ENCODE results near the gene NLE1.
"Not testable (repeated sequence)": the region's sequence is repeated elsewhere in the genome, so short reads cannot be mapped to it uniquely, and the experiment has no call there.

NLE1 gene

DNA sequence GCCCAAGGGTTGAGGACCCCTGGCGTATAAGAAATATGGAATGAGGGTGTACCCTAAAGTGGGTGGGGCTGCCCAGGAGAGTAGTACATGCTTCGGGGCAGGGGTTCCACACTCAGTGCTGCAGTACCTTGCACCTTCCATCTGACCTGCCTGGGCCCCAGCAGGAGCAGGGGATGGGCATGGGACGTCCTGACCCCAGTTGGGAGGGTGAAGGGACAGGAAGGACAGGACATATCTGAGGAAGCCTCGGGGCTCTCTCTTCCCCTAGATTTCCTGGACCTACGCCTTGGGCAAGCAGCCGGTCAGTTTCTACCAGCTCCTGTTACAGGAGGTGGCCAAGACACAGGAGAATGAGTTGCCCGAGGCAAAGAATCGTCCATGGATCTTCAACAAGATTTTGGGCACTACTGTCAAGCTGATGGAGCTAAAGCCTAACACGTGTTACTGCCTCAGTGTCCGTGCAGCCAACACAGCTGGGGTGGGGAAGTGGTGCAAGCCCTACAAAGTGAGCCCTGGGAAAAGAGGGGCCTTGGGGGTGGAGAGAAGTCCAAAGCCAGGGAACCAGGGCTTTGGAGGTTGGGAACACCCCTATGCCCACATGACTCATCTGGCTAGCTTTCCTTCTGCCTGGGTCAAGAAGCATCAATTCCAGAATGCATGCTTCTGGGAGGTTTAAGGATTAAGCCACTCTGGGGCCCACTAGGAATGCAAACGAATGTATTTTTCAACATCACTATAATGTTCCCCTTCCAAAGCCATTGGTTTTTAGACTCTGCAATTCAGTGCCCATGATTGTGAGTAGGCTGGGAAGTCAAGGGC lies 12.7 kb downstream of the NLE1 start:
- H3K27ac Mint-ChIP-seq: no peak overlapping the region
- no peak overlapping the region for H3K4me3 Mint-ChIP-seq

GRCh38 chr17:35127751-35128514 lies 14.2 kb downstream of the NLE1 start:
- no peak overlapping the region for H3K27ac Mint-ChIP-seq
- no peak overlapping the region for H3K4me3 Mint-ChIP-seq
- no peaks in the 10 kb centered on the region for H3K27me3 Mint-ChIP-seq
- H3K36me3 Mint-ChIP-seq (ENCODE audit: low read depth): peaks cover 52% of the 10 kb centered on the region
- no peak for DNase-seq
- H3K9me3 Mint-ChIP-seq: no peaks in the 10 kb centered on the region
- H3K4me1 Mint-ChIP-seq (ENCODE audit: low read depth): peaks cover 5% of the 10 kb centered on the region

More for the DNA sequence above, 12.7 kb downstream of the NLE1 start:
- Mint-ChIP-seq H3K4me1 (ENCODE audit: low read depth) (peaks cover 5% of the 10 kb centered on the region), H3K9me3 (no peaks in the 10 kb centered on the region), H3K27me3 (no peaks in the 10 kb centered on the region), H3K36me3 (ENCODE audit: low read depth) (peaks cover 66% of the 10 kb centered on the region)
- no peak for DNase-seq

DNA sequence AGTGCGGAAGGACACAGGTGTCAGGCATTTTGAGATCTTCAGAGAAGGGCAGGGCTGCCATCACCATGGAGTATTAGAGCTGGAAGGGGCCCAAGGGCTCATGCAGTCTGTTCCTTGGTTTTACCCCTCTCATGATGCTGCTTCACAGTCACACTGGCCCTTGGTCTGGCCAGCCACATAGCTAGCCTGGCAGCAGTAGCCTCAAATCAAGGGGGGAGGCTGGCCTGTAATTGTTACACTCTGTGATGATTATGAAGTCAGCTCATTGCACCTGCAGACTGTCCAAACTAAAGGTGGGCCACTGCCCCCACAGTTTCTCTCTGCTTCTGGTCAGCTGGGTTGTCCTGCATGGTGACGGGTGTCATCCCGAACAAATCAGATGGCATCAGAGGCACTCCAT lies 20.8 kb downstream of the NLE1 start, which contains the start of gene FNDC8:
TSS of gene FNDC8 (plus strand) at position 301 of the 400 bp plus-strand sequence. CDS start at position 380, 79 bp downstream.
- H3K27me3 Mint-ChIP-seq: no peaks in the 10 kb centered on the region
- peaks cover 31% of the 10 kb centered on the region for H3K4me1 Mint-ChIP-seq (ENCODE audit: low read depth)

GRCh38 chr17:35119370-35120165 lies 22.5 kb downstream of the NLE1 start, which contains the start of gene RAD51D:
RAD51D (minus strand) TSS chr17:35119860; CDS start chr17:35119613, 247 bp downstream.
- H3K9me3 Mint-ChIP-seq: no peaks in the 10 kb centered on the region
- peak within 1 kb of the TSS; percentile 94 for H3K27ac Mint-ChIP-seq
- peaks cover 44% of the 10 kb centered on the region for H3K36me3 Mint-ChIP-seq (ENCODE audit: low read depth)
- H3K27me3 Mint-ChIP-seq: no peaks in the 10 kb centered on the region
- peak within 1 kb of the TSS; percentile 89 for H3K4me3 Mint-ChIP-seq
- H3K4me1 Mint-ChIP-seq (ENCODE audit: low read depth): peaks cover 42% of the 10 kb centered on the region
- peak; percentile 89 for DNase-seq

More for the DNA sequence above, 20.8 kb downstream of the NLE1 start, which contains the start of gene FNDC8:
- Mint-ChIP-seq H3K36me3 (ENCODE audit: low read depth) (peaks cover 29% of the 10 kb centered on the region), H3K9me3 (no peaks in the 10 kb centered on the region), H3K4me3 (no peak within 1 kb of the TSS), H3K27ac (no peak within 1 kb of the TSS)
- no peak for DNase-seq

DNA sequence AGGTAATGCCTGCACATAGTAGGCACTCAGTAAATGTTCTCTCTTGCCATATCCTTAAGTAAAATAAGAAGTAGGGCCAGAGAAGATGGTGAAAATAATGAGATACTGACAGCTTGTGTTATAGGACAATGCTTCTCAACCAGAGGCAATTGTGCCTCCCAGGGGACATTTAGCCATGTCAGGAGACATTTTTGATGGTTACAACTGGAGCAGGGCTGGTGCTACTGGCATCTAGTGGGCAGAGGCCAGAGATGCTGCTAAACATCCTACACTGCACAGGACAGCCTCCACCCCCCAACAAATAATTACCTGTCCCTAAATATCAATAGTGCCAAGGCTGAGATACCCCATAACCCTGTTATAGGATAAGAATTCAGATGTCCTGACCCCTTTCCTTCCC lies 24.1 kb downstream of the NLE1 start:
- peak overlapping the region; percentile 89 for H3K4me3 Mint-ChIP-seq
- no peaks in the 10 kb centered on the region for H3K27me3 Mint-ChIP-seq
- peaks cover 51% of the 10 kb centered on the region for H3K36me3 Mint-ChIP-seq (ENCODE audit: low read depth)
- H3K27ac Mint-ChIP-seq: peak overlapping the region; percentile 94
- peaks cover 44% of the 10 kb centered on the region for H3K4me1 Mint-ChIP-seq (ENCODE audit: low read depth)
- H3K9me3 Mint-ChIP-seq: no peaks in the 10 kb centered on the region
- no peak for DNase-seq

GRCh38 chr17:35116845-35117244 lies 25.3 kb downstream of the NLE1 start:
- Mint-ChIP-seq H3K4me1 (ENCODE audit: low read depth) (peaks cover 44% of the 10 kb centered on the region), H3K9me3 (no peaks in the 10 kb centered on the region), H3K27me3 (no peaks in the 10 kb centered on the region), H3K36me3 (ENCODE audit: low read depth) (peaks cover 62% of the 10 kb centered on the region), H3K27ac (peak overlapping the region; percentile 68), H3K4me3 (peak overlapping the region; percentile 16)
- DNase-seq: no peak

DNA sequence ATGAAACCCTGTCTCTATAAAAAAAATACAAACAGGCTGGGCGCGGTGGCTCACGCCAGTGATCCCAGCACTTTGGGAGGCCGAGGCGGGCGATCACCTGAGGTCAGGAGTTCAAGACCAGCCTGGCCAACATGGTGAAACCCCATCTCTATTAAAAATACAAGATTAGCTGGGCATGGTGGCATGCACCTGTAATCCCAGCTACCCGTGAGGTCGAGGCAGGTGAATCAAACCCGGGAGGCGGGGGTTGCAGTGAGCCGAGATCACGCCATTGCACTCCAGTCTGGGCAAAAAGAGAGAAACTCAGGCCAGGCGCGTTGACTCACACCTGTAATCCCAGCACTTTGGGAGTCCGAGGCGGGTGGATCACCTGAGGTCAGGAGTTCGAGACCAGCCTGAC lies 31.3 kb downstream of the NLE1 start:
- Mint-ChIP-seq H3K36me3 (ENCODE audit: low read depth) (peaks cover 61% of the 10 kb centered on the region), H3K4me1 (ENCODE audit: low read depth) (peaks cover 12% of the 10 kb centered on the region)
- not testable (repeated sequence) for H3K27me3 Mint-ChIP-seq, H3K4me3 Mint-ChIP-seq, DNase-seq, H3K27ac Mint-ChIP-seq, H3K9me3 Mint-ChIP-seq

- Mint-ChIP-seq H3K4me1 (ENCODE audit: low read depth) (peaks cover 13% of the 10 kb centered on the region), H3K4me3 (no peak overlapping the region), H3K27me3 (no peaks in the 10 kb centered on the region), H3K9me3 (no peaks in the 10 kb centered on the region), H3K36me3 (ENCODE audit: low read depth) (peaks cover 76% of the 10 kb centered on the region), H3K27ac (no peak overlapping the region)
- DNase-seq: no peak
Observed at GRCh38 chr17:35104844-35105450, 37.2 kb downstream of the NLE1 start.

DNA sequence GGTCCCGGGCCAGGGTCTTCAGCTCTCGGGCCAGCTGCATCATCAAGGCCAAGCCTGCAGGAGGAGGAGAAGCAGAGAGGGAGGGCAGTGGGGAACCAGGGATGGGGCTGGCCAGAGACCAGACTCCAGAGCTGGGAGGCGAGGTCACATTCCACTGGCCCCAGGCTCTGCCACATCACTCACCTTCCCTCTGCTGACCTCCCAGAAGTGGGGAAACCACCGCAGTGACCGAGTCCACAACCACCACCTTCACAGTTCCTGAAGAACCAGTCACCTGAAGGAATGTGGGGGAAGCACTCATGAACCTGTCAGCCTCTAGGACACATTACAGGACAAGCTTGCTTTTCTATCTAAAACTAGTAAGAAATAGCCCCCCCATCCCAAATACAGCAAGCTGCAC lies 38.8 kb downstream of the NLE1 start:
- H3K27me3 Mint-ChIP-seq: no peaks in the 10 kb centered on the region
- no peak for DNase-seq
- no peak overlapping the region for H3K4me3 Mint-ChIP-seq
- H3K4me1 Mint-ChIP-seq (ENCODE audit: low read depth): peaks cover 12% of the 10 kb centered on the region
- H3K9me3 Mint-ChIP-seq: no peaks in the 10 kb centered on the region
- H3K27ac Mint-ChIP-seq: no peak overlapping the region
- H3K36me3 Mint-ChIP-seq (ENCODE audit: low read depth): peaks cover 86% of the 10 kb centered on the region

DNA sequence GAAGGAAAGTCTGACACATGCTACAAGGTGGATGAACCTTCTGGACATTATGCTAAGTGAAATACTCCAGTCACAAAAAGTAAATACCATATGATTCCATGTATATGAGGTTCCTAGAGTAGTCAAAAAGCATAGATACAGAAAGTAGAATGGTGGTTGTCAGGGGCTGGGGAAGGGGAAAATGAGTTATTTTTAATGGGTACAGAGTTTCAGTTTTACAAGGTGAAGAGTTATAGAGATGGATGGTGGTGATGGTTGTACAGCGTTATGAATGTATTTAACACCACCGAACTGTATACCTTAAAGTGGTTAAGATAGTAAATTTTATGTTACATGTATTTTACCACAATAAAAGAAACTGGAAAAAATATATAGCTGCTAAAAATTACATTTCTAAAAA lies 40.4 kb downstream of the NLE1 start:
- Mint-ChIP-seq H3K4me3 (no peak overlapping the region), H3K27ac (peak overlapping the region; percentile 65), H3K27me3 (no peaks in the 10 kb centered on the region), H3K9me3 (no peaks in the 10 kb centered on the region), H3K4me1 (ENCODE audit: low read depth) (peaks cover 15% of the 10 kb centered on the region), H3K36me3 (ENCODE audit: low read depth) (peaks cover 80% of the 10 kb centered on the region)
- no peak for DNase-seq

DNA sequence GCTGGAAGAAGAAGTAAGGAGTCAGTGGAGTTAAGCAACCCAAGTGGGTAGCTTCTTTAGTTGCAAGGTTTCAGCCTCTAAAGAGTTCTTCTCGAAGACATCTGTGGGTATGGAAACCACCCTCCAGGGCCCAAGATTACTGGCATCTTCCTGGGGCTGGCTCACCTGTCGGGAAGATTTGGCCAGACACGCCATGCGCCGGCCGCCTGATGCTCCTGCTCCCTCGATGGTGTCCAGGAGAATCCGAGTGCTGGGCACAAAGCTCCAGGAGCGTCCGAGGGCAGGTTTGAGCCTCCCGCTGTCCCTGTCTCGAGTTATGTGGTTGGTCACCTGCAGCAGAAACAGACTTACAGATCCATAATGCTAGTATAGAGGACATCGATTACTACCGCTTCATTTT lies 41.1 kb downstream of the NLE1 start:
- DNase-seq: no peak
- Mint-ChIP-seq H3K36me3 (ENCODE audit: low read depth) (peaks cover 76% of the 10 kb centered on the region), H3K4me3 (no peak overlapping the region), H3K27ac (peak overlapping the region; percentile 52), H3K4me1 (ENCODE audit: low read depth) (peaks cover 18% of the 10 kb centered on the region), H3K27me3 (no peaks in the 10 kb centered on the region), H3K9me3 (no peaks in the 10 kb centered on the region)

DNA sequence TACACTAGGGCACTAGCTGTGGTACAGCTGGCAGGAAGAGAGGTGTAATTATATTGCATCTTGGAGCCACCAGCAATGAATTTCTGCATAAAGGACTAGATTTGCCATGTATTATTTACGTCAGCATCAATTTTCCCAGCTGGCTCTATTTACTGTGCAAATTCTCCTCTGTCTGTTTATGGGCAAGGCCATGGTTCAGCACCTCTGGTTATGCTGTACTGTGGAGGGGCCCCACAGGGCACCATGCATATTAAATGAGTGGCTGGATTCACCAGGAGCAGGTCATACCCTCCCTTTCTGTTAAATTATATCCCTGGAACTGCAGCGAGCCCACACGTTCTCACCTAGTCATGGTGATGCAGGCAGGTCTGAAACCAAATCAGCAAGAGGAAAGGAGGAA lies 42.2 kb downstream of the NLE1 start:
- no peaks in the 10 kb centered on the region for H3K9me3 Mint-ChIP-seq
- H3K27ac Mint-ChIP-seq: peak overlapping the region; percentile 70
- peaks cover 66% of the 10 kb centered on the region for H3K36me3 Mint-ChIP-seq (ENCODE audit: low read depth)
- no peaks in the 10 kb centered on the region for H3K27me3 Mint-ChIP-seq
- peaks cover 20% of the 10 kb centered on the region for H3K4me1 Mint-ChIP-seq (ENCODE audit: low read depth)
- no peak for DNase-seq
- H3K4me3 Mint-ChIP-seq: no peak overlapping the region

GRCh38 chr17:35097776-35098175 lies 44.3 kb downstream of the NLE1 start:
- H3K4me1 Mint-ChIP-seq (ENCODE audit: low read depth): peaks cover 22% of the 10 kb centered on the region
- no peaks in the 10 kb centered on the region for H3K9me3 Mint-ChIP-seq
- H3K27ac Mint-ChIP-seq: no peak overlapping the region
- no peaks in the 10 kb centered on the region for H3K27me3 Mint-ChIP-seq
- no peak overlapping the region for H3K4me3 Mint-ChIP-seq
- no peak for DNase-seq
- peaks cover 55% of the 10 kb centered on the region for H3K36me3 Mint-ChIP-seq (ENCODE audit: low read depth)

DNA sequence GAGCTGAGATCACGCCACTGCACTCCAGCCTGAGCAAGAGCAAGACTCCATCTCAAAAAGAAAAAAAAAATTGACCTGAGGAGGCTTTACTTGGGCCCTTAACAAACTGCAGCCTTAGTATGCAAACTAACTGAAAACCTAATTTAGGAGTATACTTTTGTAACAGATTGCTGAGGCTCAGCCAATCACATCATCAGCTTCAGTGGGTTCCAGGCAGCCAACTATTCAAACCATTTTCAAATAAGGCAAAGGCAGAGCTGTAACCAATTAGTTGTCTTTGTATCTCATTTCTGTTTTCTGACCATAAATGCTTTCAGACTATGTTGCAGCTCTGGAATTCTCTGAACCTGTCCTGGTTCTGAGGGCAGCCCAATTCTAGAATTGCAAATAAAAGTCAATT lies 46.4 kb downstream of the NLE1 start:
- H3K36me3 Mint-ChIP-seq (ENCODE audit: low read depth): peaks cover 36% of the 10 kb centered on the region
- H3K9me3 Mint-ChIP-seq: no peaks in the 10 kb centered on the region
- no peak overlapping the region for H3K27ac Mint-ChIP-seq
- H3K4me3 Mint-ChIP-seq: no peak overlapping the region
- DNase-seq: no peak
- H3K27me3 Mint-ChIP-seq: no peaks in the 10 kb centered on the region
- peaks cover 22% of the 10 kb centered on the region for H3K4me1 Mint-ChIP-seq (ENCODE audit: low read depth)

Measured in activated T-cell treated with anti-CD3 and anti-CD28 coated beads, Interleukin-2, amount 50 U/mL, for 24 hours (primary cell).